GM12892 (cell line): ENCODE measurements around the gene SLC41A3.

ENCODE experiments used
- DNase-seq: peaks from one replicate; pipeline ENCODE4 v3.0.0; 2011; ENCODE audit not compliant: insufficient read length
- FAIRE-seq: peaks from 2 replicates; lab custom pipeline; 2011; peaks lifted over from hg19 to GRCh38; lab: Jason Lieb, UNC
- POLR2A ChIP-seq: IDR thresholded peaks from 2 replicates; pipeline ENCODE4 v1.6.1; 2011; ENCODE audit warnings: low read depth, low read length, control low read depth
- POLR2AphosphoS5 ChIP-seq: IDR thresholded peaks from 2 replicates; pipeline ENCODE4 v1.6.1; 2011; ENCODE audit warnings: low read depth, low read length, control low read depth
- TAF1 ChIP-seq: IDR thresholded peaks from 2 replicates; pipeline ENCODE4 v1.6.1; 2011; ENCODE audit warnings: low read depth, mild to moderate bottlenecking, control low read depth, low read length, borderline replicate concordance

The SLC41A3 gene

GRCh38 chr3:126117786-126118185 lies 33.9 kb upstream of the SLC41A3 start:
- DNase-seq (no peak), FAIRE-seq (no peak)
- TF ChIP-seq TAF1 (no peak), POLR2AphosphoS5 (no peak), POLR2A (no peak)

- DNase-seq (no peak), FAIRE-seq (no peak)
- TF ChIP-seq POLR2A (no peak), POLR2AphosphoS5 (no peak)
These were observed 33.3 kb upstream of the SLC41A3 start for GRCh38 chr3:126117212-126117611.

GRCh38 chr3:126116526-126116925 lies 32.6 kb upstream of the SLC41A3 start:
- DNase-seq, result no peak
- TF ChIP-seq POLR2AphosphoS5, result no peak
- no peak for TF ChIP-seq TAF1
- no peak for TF ChIP-seq POLR2A
- FAIRE-seq, result no peak

- FAIRE-seq (no peak), DNase-seq (no peak)
- TF ChIP-seq TAF1 (no peak), POLR2A (no peak), POLR2AphosphoS5 (no peak)
These were observed 30.8 kb upstream of the SLC41A3 start for GRCh38 chr3:126114443-126115386.

- TF ChIP-seq POLR2A, result no peak
- no peak for TF ChIP-seq TAF1
- TF ChIP-seq POLR2AphosphoS5, result no peak
- FAIRE-seq (no peak), DNase-seq (no peak)
These were observed 30.0 kb upstream of the SLC41A3 start for GRCh38 chr3:126113733-126114442.

GRCh38 chr3:126113238-126113555 lies 29.3 kb upstream of the SLC41A3 start:
- DNase-seq (no peak), FAIRE-seq (no peak)
- no peak for TF ChIP-seq POLR2A
- TF ChIP-seq TAF1, result no peak
- no peak for TF ChIP-seq POLR2AphosphoS5

- TF ChIP-seq POLR2A (no peak), POLR2AphosphoS5 (no peak), TAF1 (no peak)
- DNase-seq, result no peak
- no peak for FAIRE-seq
These were observed 28.8 kb upstream of the SLC41A3 start for GRCh38 chr3:126112531-126113237.

- FAIRE-seq, result no peak
- TF ChIP-seq POLR2AphosphoS5, result no peak
- no peak for TF ChIP-seq TAF1
- TF ChIP-seq POLR2A, result no peak
- DNase-seq, result no peak
These were observed 27.9 kb upstream of the SLC41A3 start for GRCh38 chr3:126111566-126112475.

- DNase-seq (peak; percentile 6), FAIRE-seq (no peak)
- no peak for TF ChIP-seq POLR2AphosphoS5
- no peak for TF ChIP-seq TAF1
- TF ChIP-seq POLR2A, result no peak
These were observed 27.2 kb upstream of the SLC41A3 start for GRCh38 chr3:126111126-126111551.

- TF ChIP-seq POLR2A (no peak), TAF1 (no peak), POLR2AphosphoS5 (no peak)
- FAIRE-seq, result no peak
- peak; percentile 7 for DNase-seq
These were observed 26.7 kb upstream of the SLC41A3 start for GRCh38 chr3:126110431-126111125.
